NCI-H82 (cell line): ENCODE results near the gene SLC6A3.
"Not testable (repeated sequence)": the region's sequence is repeated elsewhere in the genome, so short reads cannot be mapped to it uniquely, and the experiment has no call there.

Experiments
- DNase-seq: peaks from one replicate; lab custom pipeline; 2025; lab: John Stamatoyannopoulos, UW

SLC6A3 gene

DNA sequence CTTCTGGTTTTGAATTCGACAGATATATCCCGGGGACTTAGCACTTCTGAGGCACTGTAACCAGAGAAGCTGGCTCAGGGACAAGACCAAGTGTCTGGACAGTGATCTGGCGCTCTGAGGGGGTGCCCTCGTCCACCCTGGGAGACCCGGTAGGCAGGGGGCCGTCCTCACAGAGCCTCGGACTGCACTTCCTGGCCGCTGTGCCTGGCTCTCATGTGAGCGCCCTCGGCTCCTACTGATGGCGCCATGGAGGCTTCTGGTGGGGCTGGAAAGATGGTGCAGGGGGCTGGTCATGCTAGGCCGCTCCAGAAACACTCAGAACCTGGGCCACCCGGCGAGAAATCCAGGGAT lies 18.8 kb upstream of the SLC6A3 start:
- no peak for DNase-seq

DNA sequence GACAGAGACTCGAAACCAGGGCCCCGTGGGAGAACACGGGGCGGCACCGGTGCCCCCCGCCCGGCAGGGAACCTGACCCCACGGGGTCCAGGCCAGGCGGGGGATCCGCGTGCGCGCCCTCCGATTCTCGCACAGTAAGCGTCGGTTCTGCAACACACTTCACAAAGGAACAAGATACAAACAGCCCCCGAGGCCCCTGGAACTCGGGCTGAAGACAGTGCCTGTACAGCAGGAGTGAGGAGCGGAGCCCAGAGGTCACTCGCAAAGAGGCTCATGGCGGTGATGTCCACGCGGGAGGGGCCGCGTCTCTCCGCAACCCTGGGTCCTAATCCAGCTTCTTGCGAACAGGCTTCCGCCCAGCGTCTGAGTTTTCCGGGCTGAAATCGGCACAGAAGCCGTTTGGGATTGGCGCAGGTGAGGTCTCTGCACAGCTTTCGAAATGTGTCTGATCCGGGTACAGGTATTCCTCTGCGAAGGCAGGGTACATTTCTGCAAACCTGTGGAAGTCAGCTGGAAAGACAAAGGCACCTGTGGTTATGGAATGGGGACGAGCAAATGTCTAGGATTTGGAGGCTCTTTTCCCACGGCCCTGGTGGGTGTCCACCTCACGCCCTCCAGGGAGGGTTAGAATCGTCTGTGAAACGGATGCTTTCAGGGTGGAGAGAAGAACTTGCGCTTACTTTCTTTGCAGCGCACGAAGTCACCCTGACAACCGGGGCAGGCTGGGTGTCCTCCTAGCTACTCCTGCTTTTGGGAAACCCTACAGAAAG lies 18.3 kb upstream of the SLC6A3 start:
- DNase-seq = no peak

DNA sequence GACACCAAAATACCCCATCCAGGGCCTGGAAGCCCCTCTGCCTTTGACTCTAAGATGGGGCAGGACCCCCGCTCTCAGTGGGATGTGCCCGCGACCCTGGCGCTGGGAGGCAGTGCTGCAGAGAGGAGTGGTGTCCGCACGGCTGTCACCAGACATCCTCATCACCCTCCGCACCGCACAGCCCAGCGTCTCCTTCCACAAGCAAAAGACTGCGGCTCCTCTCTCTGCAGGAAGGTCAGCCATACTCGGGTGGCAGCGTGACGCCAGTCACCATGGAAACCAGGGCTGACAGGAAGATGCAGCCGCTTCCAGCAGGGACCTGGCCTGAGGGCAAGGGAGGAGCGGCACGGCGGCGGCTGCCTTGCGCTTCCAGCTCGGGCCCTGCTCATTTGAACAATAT lies 17.1 kb upstream of the SLC6A3 start:
- no peak for DNase-seq

DNA sequence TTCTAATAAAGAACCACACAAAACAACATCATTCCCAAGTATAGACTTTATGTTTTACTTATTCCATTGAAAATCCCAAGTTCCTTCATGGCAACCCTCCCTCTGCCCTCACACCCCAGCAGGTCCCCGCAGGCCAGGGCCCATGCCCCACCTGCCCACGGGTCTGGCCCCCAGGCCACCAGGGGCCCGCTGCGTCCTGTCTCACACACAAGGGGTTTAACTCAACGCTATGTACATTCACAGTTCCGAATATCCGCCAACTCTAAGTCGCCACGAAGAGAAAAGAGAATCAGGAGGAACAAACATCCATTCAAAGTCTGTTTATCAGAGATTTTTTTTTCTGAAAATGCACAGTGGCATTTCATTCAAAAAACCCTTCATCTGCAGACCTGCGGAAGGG lies 16.2 kb upstream of the SLC6A3 start:
- no peak for DNase-seq

DNA sequence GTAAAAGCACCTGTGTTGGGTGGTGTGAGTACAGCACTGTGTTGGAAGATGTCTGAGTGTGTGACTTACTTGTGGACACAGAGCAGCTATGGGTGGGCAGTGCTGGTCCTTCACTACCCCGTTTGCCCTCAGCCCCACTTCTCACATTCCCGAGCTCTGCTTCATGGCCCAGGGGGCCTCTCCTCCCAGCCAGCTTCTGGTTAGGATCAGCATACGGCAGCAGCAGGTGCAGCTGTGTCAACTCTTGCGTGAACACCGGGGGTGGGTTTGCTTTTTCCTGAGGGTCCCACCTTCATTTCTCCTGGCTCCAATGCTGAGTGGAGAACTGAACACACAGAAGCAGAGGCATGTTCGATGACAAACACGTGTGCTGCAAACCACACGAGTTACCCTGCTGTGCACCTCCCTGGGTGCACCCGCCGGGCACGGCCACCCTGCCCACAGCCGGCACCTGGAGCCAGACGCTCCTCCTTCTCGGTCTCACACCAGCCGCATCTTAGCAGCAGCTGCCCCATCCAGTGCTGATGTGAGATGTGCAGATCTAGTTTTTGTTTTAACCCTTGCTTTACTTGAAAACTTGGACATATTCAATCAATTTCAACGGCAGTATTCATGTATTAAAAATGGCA lies 14.9 kb upstream of the SLC6A3 start:
- no peak for DNase-seq

DNA sequence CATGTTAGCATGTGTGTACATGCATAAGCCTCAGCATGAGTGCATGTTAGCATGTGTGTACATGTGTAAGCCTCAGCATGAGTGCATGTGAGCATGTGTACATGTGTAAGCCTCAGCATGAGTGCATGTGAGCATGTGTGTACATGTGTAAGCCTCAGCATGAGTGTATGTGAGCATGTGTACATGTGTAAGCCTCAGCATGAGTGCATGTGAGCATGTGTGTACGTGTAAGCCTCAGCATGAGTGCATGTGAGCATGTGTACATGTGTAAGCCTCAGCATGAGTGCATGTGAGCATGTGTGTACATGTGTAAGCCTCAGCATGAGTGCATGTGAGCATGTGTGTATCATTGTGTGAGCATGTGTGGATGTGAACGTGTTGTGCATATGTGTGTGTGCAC lies 14.2 kb upstream of the SLC6A3 start:
- not testable (repeated sequence) for DNase-seq

DNA sequence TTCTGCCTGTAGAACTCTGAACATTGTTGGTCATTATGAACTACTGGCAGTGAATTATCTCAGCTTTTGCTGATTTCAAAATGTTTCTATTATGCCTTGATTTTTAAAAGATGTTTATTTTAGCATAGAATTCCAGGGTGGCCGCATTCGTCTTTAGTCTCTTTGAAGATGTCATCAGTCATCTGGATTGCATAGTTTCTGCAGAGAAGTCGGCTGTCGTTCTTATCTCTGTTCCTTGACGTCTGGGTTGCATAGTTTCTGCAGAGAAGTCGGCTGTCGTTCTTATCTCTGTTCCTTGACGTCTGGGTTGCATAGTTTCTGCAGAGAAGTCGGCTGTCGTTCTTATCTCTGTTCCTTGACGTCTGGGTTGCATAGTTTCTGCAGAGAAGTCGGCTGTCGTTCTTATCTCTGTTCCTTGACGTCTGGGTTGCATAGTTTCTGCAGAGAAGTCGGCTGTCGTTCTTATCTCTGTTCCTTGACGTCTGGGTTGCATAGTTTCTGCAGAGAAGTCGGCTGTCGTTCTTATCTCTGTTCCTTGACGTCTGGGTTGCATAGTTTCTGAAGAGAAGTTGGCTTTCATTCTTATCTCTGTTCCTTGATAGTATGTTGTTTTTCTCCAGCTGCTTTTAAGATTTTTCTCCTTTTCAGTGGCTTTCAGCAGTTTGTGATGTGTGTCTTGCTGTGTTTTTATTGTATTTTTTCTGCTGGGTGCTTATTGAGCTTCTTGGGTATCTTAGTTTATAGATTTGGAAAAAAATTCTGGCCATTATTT lies 11.1 kb upstream of the SLC6A3 start:
- not testable (repeated sequence) for DNase-seq

DNA sequence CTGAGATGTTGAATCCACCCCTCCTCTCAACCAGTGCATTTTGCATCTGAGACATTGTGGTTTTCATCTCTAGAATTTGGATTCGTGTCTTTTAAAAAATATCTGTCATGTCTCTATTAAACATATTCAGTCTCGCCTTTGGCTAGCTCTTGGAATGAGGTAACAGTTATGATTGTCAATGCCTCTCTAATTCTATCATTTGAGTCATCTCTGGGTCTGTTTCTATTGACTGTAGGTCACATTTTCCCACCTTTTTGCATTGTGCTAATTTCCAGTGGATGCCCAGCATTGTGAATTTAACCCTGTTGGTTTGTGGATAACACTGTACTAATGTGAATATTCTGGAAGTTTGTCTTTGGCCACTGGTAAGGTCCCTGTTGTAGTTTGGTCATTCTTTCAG lies 8.4 kb upstream of the SLC6A3 start:
- no peak for DNase-seq

DNA sequence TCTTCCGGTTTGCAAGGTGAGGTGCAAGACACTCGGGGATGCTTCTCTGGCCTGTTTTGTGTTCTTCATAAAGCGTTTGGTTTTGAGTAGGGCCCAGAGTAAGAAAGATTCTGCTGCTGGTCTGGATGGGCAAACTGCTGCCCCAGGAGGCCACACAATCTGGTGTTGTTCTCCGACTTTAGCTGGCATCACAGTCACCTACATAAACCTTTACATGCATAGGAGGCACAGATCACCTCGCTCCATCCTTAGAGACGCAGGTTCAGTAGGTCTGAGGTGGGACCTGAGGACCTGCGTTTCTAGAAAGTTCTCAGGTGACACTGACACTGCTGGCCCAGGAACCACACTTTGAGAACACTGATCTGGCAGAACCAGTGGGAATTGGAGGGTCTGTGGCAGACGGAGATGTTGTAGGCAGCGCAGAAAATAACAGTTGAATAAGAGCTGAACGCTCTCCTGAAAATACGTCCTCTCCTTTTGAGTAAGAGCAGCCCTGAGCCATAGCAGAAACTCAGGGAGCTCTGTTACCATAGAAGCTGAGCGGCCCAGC lies 3.9 kb upstream of the SLC6A3 start:
- no peak for DNase-seq

DNA sequence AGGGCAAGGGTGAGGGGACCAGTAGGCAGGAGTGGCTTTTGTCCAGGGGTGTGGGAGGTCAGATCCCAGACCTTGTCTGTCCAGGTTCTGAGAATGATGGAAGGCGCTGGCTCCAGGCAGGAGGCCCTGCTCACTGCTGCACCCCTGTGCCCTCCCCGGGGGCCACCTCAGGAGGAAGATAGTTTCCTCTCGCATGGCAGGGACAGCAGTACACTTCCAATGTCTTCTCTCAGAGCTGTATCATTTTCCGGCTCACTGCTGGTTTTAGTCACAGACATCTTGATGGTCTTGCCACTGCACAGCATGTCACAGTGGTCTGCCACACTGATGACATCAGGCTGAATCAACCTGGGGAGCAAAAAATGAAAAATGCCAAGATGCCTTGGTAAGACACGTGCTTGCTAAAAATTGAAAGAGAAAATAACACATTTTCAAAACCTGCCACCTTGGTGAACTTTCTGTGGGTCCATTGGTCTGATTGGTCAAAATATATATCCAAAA lies 3.3 kb upstream of the SLC6A3 start:
- no peak for DNase-seq

DNA sequence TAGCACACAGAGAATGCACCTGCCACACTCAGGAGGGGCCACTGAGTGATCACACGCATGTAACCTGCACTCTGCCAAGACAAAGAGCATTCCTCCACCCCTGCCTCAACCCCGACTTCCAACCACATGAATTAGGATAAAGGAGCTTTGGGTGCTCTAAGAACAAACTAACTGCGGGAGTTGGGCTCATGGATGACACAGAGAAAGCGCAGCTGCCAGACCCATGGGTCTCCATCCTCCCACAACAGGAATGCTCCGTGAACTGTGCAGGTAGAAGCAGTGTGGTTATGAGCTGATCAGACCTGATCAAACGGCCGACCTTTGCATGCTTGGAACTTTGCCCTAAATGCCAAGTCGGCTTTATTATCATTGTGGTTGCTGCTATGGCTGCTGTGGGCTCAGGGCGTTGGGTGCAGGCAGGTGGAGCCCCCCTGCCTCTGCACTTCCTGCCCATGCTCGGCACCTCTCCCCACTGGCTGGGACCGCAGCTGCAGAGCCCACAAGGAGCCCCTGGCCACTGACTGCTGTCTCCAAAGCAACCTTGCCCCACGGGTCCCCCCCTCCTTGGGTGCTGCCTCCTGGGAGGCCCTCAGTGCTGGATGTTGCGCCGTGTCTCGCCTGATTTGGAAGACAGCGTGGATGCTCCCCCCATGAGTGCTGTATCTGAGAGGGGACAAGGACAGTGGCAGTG lies 2.6 kb upstream of the SLC6A3 start:
- no peak for DNase-seq

DNA sequence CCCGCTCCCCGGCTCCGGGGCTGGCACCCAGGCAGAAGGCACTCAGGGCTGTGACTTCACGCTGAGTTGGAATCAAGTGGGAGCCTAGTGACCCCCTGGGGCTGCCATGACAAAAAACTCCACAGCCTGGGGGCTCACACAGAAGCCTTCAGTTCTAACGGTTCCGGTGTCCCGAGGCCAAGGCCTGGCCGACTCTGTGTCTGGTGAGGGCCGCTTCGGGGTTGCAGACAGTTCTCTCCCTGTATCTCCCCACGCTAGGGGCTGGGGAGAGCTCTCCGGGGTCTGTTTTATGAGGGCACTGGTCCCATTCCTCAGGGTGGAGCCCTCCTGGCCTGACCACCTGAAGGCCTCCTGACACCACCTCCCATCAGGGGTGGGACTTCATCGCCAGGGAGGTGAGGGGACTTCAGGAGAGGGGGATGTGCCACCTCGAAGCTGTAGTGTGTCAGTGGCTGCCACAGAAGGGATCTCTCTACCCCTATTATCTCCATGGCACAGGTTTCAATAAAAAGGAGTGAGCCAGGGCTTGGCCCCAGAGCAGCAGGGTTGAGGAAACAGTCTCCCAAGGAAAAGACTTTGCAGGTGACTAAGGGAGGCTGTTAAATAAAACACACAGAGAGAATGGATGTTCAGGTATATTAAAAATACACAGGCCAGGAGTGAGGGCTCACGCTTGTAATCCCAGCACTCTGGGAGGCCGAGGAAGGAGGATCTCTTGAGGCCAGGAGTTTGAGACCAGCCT lies 1.5 kb upstream of the SLC6A3 start:
- DNase-seq = no peak

DNA sequence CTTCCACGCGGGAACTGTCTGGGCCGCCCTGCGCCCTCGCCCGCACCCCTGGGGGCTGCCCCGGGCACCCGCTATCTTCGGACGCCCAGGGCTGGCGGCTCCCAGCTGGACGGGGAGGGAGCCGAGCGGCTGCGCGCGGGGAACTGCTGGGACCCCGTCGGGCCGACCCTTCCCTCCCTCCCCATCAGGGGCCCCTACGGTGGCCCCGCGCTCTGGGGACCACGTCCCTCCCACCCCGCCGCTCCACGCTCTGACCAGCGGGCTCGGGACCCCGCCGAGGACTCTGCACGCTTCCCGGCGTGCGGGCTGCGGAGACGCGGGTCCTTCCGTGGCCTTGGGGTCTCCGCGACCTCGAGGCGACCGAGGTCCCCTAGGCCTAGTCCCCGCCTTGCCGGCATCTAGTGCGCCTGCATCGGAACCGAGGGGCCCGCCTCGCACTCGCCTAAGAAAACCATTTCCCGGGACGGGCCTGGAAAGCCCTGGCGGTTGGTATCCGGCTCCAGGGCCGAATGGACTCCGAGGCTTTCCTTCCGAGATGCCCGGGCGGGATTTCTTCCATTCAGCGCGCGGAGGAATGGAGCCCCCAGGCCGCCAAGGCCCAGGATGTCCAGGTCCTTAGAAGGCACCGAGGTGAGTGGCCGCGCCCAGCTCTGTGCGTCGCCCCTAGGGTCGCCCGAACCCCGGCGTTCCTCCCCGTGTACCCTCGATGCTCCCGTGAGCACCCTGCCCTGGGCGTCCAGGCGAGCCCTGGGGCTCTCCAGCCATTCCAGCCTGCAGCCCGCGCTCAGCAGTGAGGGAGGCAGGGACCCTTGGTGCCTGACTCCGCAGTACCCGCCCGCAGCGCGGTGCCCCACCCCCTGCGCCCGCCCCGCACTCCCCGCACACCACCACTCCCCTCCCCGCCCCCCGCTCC lies 705 bp upstream of the SLC6A3 start:
- no peak for DNase-seq

DNA sequence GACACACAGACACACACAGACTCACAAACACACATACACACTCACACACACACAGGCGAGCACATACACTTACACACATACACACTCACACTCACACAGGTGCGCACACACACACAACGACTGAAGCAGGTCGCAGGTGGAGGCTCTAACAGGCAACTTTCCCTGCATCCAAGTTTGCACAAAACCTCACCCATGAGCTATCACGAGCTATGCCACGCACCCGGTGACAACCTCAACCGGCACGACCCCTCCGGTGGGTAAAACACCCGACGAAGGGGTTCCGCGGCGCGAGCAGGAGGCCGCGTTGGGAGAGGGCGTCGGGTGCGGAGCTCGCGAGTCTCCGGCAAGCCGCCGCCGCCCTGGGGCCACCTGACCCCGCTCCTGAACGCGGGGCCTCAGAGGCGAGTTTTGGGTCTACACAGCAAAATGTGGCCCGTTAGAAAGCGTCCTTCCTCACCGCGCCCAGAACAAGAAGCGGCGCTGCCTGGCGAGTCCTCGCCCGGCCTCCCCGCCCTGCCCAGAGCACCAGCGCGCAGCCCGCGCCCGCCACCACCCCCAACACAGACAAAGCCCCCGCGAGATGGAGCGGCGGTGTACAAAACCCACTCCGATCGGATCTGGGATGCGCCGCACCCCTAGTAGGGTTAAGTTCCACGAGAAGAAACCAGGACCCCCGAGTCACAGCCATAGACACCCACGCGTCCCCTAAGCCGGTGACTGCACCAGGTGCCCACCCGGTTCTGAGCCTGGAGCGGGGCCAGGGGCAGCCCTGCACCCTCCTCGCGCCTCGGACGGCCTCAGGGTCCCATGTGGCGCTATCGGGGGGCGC lies 665 bp downstream of the SLC6A3 start:
- no peak for DNase-seq

DNA sequence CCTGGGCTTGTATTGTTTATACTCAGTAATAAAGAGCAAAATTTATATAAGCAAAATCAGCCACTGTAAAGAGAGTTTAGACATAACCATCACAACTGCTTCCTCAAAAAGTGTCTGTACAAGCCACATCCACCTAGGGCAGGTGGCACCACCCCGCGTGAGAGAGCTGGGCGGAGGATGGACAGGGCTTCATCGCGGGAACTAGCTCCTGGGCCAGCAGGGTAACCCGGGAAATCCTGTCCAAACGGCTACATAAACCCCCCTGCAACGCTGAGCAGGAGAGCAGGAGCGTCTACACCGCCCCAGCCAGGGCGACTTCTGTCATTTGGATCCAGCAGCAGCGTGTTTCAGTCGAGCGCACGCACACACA lies 1.3 kb downstream of the SLC6A3 start:
- no peak for DNase-seq

DNA sequence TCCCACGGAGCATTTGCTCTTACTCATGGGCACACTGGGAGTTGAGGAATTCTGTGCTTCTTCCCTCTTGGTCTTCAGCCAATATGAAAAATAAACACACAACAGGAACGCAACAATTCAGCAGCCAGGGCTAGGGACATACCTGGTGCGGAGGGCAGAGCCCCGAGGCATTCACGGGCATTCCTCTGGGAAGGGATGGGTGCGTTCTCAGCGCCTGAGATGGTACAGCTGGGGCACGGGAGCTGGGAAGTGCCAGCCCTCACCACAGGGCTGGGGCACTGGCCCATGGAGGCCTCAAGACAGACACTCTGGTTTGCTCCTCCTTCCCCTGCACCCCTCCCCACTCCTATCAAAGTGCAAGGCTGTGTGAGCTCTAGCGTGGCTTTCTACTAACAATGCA lies 2.1 kb downstream of the SLC6A3 start:
- DNase-seq = no peak

DNA sequence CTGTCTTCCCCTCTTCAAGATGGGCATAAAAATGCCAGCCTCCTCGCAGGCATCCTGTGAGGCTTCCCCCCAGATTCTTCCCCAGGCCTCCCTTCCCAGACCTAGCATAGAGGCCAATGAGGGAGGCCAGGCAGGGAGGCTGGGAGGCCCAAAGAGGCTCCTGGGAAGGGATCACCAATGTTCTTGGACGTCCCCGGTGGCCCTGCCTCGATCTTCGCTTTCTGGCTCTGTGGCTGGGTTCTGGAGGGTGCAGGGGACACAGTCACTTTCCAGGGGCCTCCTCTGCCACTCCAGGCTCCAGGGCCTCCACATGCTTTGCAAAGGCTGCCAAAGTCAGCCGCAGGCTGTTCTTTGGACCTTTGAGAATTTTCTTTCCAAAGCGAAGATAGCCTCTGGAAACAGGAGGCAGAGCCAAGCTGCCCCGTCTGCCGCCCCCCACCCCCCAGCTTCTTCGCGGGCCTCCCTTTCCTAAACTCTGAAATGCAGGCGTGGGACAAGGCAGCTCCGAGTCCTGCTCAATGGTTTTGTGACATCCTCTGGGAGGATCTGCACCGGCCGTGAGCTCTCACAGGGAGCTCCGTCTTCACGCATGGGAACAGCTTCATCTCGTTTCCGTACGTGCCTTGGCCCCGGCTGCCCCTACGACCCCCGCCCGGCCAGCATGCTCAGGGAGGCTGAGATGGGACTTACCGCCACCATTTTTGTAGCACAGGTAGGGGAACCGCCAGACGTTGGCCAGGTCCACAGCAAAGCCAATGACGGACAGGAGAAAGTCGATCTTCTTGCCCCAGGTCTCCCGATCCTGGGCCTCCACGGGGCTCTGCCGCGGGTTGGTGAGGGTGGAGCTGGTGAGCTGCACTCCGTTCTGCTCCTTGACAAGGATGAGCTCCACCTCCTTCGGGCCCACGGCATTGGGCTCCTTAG lies 2.8 kb downstream of the SLC6A3 start:
- DNase-seq = no peak

DNA sequence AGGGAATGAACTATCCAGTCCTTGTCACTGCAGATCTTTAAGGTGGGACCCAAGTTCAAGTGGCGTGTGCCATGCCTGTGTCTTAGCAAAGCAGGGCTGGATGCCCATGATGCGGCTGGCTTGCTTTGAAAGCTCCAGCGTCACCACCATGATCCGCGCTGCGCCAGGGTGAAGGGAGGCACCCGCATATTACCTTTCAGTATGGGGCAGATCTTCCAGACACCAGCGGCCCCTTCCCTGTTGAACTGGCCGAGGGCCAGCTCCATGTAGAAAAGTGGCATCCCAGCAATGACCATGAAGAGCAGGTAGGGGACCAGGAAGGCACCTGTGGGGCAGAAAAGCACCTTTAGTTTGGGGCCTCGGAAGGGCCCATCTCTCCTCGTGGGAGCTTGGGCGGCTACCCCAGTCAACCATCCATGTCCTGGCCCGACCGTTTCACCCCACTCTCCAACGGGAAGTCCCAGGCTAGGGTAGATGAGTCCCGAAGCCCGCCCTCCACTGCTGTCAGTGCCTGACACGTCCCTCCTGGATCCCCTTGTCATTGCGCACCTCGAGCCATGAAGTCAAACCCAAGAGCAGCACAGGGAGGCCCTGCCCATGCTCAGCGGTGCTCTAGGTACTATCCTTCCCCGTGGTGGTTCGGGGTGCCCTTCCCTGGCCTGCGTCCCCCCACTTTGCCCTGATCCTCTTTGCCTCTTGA lies 3.9 kb downstream of the SLC6A3 start:
- DNase-seq = no peak
